LNCAP (cell line): ENCODE measurements around the gene WDR38.

Source experiments
- TF ChIP-seq, protein P1 (sequence below): fragments of 450-650 bp; IDR thresholded peaks from 2 replicates; pipeline ENCODE4 v1.5.1; 2017; ENCODE audit warnings: mild to moderate bottlenecking

WDR38 gene

DNA sequence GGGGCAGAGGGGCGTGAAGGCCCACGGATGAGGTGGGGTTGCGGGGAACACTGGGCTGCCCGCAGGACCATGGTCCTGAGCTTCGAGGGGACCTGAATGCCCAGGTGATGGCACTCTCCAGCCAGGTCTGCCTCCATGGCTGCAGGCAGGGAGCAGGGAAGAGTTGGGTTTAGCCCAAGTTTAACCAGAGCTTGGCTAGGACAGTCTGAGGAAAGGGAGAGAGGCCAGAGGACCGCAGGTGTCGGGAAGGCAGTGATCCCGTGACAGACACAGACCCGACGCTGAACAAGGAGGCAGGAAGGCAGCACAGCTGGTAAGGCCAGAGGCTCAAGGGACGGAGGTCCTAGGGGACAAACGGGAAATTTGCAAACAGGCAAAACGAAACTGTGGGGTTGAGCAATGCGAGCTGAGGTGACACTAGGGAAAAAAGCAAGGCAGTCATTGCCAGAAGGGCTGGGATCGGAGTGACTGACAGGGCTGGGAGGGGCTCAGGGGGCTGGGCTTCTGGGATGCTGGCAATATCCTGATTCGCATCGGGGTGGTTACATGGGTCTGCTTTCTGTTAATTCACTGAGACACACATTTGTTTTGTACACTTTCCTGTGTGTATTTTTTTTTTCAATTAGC is 33.7 kb downstream of the WDR38 start:
- TF ChIP-seq, protein P1, sequence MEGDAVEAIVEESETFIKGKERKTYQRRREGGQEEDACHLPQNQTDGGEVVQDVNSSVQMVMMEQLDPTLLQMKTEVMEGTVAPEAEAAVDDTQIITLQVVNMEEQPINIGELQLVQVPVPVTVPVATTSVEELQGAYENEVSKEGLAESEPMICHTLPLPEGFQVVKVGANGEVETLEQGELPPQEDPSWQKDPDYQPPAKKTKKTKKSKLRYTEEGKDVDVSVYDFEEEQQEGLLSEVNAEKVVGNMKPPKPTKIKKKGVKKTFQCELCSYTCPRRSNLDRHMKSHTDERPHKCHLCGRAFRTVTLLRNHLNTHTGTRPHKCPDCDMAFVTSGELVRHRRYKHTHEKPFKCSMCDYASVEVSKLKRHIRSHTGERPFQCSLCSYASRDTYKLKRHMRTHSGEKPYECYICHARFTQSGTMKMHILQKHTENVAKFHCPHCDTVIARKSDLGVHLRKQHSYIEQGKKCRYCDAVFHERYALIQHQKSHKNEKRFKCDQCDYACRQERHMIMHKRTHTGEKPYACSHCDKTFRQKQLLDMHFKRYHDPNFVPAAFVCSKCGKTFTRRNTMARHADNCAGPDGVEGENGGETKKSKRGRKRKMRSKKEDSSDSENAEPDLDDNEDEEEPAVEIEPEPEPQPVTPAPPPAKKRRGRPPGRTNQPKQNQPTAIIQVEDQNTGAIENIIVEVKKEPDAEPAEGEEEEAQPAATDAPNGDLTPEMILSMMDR, result no peak

DNA sequence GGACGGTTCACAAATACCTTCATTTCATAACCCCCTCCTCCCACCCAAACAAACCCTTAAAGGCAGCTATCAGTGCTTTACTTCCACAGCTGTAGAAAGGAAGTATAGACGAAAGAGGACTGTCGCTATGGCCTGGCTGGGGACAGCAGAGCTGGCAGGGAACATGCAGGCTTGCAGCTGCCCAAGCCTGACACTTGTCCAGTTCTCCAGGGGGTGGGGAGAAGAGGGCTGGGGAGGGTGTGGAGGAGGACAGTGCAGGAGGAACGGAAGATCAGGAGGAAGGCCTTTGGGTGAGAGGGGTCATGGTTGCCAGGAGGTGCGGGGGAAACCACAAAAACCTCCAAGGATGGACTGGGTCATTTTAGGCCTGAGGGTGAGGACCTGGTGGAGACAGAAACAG is 34.6 kb downstream of the WDR38 start:
- TF ChIP-seq, protein P1, result no peak

DNA sequence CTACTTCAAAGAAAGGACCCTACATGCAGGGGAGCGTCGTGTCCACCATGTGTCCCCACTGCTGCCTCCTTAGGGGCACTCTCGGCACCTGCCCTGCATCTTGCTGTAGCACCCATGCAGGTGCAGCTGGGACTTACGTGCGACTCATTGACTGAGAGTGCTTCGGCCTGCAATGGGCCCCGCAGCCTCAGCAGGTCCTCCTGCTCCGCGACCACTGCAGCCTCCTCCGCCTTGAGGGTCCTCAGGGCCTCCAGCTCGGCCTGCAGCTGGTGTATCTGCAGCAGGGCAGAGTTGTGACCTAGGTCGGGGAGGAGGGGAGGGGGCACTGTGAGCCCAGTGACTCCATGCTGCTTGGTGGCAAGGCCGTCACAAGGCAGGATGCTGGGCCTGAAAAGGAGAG is 35.7 kb downstream of the WDR38 start:
- TF ChIP-seq, protein P1, result no peak

DNA sequence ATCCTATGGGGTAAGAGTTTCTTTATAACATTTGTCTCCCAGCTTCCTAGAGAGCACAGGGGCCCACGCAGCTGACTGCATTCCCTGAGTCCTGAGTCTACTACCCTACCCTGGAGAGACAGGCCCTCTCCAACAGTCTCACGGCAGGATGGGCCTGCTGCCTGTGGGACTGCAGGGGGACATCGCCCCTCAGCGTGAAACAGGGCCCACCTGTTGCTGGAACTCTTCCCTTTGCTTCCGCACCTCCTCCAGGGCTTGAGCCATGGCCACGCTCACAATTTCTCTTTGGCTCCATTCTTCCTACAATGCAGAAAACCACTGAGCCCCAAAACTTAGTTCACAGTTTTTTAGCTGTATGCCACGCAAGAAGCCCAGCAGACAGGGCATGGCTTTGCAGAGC is 36.9 kb downstream of the WDR38 start:
- TF ChIP-seq, protein P1, result no peak

DNA sequence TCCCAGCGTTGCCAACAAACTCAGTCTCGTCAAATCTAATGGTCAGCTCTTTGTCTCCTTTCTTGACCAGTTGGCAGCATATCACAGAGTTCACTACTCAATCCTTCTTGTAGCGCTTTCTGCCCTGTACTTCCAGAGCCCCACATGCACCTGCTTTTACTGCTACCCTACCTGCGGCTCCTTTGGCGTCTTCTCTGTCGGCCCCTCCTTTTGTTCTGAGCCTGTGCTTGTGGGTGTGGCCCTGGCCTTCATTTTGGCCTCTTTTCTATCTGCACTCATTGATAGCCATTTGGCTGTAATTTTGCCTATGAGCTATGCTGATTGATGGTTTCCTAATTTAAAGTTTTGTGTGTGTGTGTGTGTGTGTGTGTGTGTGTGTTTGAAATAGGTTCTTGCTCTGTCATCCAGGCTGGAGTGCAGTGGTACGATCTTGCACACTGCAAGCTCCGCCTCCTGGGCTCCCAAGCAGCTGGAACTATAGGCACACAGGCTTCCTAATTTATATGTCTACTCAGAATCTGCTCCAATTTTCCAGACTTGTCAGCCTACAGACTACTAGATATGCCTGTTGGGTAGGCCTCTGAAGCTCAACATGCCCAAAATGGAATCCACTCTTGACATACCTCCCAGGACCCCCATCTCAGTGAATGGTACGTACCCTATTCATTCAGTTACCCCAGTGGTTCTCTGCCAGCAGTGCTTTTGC is 40.9 kb downstream of the WDR38 start:
- TF ChIP-seq, protein P1, result no peak

DNA sequence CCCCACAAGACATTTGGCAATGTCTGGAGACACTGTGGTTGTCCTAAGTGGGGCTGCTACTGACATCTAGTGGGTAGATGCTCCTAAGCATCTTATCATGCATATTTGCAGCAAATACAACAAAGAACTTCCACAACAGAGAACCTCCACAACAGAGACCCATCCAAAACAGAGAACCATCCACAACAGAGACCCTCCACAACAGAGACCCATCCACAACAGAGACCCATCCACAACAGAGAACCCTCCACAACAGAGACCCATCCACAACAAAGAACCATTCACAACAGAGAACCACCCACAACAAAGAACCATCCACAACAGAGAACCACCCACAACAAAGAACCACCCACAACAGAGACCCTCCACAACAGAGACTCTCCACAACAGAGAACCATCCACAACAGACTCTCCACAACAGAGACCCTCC is 41.5 kb downstream of the WDR38 start:
- TF ChIP-seq, protein P1, result no peak; the same call in 1 of the 2 replicates

DNA sequence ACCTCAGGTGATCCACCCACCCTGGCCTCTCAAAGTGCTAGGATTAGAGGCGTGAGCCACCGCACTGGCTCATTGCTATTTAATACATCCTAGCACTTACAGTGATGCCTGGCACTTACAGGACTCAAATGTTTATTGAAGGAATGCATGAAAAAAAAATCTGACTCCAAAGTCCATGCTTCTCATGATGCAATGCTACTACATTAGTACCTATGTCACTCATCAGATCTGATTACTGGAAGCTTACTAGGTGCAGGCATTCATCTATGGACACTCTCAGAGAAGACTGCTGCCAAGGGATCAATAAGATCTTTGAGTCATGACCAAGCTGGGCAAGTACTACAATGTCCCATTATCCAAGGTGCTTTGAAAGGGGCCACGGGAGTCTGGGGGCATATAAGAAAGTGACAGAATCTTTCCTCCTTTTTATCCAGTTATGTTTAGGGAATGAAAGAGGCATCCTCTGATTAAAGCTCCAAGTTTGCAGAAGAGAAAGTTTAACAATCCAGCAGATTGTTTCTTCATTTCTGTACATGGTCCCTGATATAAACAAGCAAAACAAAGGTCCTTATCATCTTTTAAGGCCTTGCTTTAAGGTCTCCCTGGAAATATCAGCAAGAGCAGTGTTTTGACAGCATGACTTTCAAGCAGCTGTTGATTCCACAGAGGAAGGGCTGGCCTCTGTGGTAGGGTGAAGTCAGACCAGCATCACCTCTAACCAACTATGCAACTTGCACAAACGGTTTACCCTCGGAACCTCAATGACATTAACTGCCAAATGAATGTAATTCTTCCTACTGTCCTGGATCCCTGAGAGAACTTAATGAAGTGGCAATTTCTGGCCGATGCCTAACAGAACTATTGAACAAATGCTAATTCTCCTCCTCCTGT is 44.6 kb downstream of the WDR38 start:
- TF ChIP-seq, protein P1, result no peak
